NCI-H146 treated with DMSO at 0.1 percent for 48 hours (cell line): ENCODE measurements around the gene FAM98C.
"Not testable (repeated sequence)": the region's sequence is repeated elsewhere in the genome, so short reads cannot be mapped to it uniquely, and the experiment has no call there.

Source experiments
- DNase-seq: peaks from one replicate; lab custom pipeline; 2025; ENCODE audit not compliant: unreplicated experiment; lab: John Stamatoyannopoulos, UW

FAM98C gene

GRCh38 chr19:38402967-38403674, at the start of gene FAM98C:
FAM98C (plus strand) TSS chr19:38403093; CDS start chr19:38403154, 61 bp downstream.
- peak; percentile 92 for DNase-seq

- DNase-seq: no peak
Observed at GRCh38 chr19:38355728-38356725, 46.9 kb upstream of the FAM98C start.

- no peak for DNase-seq
Observed at GRCh38 chr19:38358071-38358470, 44.8 kb upstream of the FAM98C start.

GRCh38 chr19:38359242-38360021, 43.5 kb upstream of the FAM98C start:
- DNase-seq: no peak

GRCh38 chr19:38360351-38360750, 42.5 kb upstream of the FAM98C start:
- peak; percentile 59 for DNase-seq

GRCh38 chr19:38360839-38361631, 41.9 kb upstream of the FAM98C start:
- DNase-seq: no peak

GRCh38 chr19:38361633-38362075, 41.2 kb upstream of the FAM98C start:
- DNase-seq: peak; percentile 85

GRCh38 chr19:38362076-38362945, 40.6 kb upstream of the FAM98C start:
- DNase-seq: peak; percentile 85

- not testable (repeated sequence) for DNase-seq
Observed at GRCh38 chr19:38362946-38363688, 39.8 kb upstream of the FAM98C start.

GRCh38 chr19:38367041-38367440, 35.9 kb upstream of the FAM98C start:
- DNase-seq: no peak

- no peak for DNase-seq
Observed at GRCh38 chr19:38369584-38369983, 33.3 kb upstream of the FAM98C start.

GRCh38 chr19:38370299-38370698, 32.6 kb upstream of the FAM98C start:
- no peak for DNase-seq

GRCh38 chr19:38371081-38371480, 31.8 kb upstream of the FAM98C start:
- DNase-seq: no peak

- DNase-seq: no peak
Observed at GRCh38 chr19:38373907-38374331, 29.0 kb upstream of the FAM98C start.

GRCh38 chr19:38374332-38375097, 28.4 kb upstream of the FAM98C start, which contains the start of gene PSMD8:
PSMD8 (plus strand) TSS chr19:38374571; CDS start chr19:38374602, 31 bp downstream.
- DNase-seq: peak; percentile 99

- no peak for DNase-seq
Observed at GRCh38 chr19:38375098-38375493, 27.8 kb upstream of the FAM98C start.

GRCh38 chr19:38375748-38376147, 27.1 kb upstream of the FAM98C start:
- DNase-seq: no peak

GRCh38 chr19:38376576-38376975, 26.3 kb upstream of the FAM98C start:
- DNase-seq: no peak
